ENCODE results near the gene FIGLA.
"Not testable (repeated sequence)": the region's sequence is repeated elsewhere in the genome, so short reads cannot be mapped to it uniquely, and the experiment has no call there.

Gene FIGLA

GRCh38 chr2:70743677-70744076 lies 46.8 kb downstream of the FIGLA start:
- DNase-seq = no peak

DNA sequence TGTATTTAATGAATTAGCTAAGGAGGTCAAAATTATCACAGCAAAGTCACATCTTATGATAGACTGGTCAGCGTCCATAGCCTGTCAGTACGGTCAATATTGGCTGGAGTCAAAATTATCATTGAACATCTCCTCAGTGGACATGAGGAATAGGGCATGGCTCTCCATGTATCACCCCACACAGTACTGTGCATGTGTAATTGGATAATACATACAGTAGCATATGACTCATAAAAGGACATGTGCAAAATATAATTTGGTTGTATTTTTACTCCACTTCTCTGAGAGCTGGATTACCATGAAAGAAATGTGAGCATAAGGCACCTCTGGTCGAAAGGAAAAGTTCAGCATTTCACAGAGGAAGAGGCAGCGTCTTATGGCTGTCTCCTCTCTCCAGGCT lies 47.4 kb downstream of the FIGLA start:
- no peak for DNase-seq

DNA sequence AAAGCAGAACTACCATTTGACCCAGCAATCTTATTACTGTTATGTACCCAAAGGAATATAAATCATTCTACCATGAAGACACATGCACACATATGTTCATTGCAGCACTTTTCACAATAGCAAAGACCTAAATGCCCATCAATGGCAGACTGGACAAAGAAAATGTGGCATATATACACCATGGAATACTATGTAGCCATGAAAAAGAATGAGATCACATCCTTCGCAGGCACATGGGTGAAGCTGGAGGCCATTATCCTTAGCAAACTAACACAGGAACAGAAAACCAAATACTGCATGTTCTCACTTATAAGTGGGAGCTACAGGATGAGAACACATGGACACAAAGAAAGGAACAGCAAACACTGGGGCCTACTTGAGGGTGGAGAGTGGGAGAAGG lies 51.0 kb downstream of the FIGLA start:
- DNase-seq = not testable (repeated sequence)

- no peak for DNase-seq
Measured at GRCh38 chr2:70738159-70738558, 52.3 kb downstream of the FIGLA start.

DNA sequence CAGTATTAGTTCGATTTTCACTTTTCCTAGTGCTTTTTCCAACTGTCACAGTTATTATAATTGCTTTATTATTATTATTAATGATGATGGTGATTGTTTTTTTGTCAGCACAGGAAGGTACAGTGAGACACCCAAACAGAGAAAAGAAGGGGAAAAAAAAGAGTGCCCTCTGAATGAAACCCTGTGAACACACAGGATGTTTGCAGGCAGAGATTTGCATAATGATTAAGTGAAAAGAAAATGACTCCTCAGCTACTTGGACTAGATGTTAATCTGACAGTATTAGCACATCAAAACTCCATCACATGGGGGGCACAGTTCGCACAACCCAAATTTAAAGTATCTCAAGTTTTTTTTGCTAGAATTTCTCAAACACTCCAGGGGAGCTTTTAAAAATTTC lies 55.4 kb downstream of the FIGLA start:
- DNase-seq = no peak

GRCh38 chr2:70733646-70734180 lies 56.7 kb downstream of the FIGLA start:
- DNase-seq = no peak

GRCh38 chr2:70732766-70733645 lies 57.4 kb downstream of the FIGLA start:
- DNase-seq = no peak

GRCh38 chr2:70730730-70731129 lies 59.7 kb downstream of the FIGLA start:
- DNase-seq = no peak

- no peak for DNase-seq
Measured at GRCh38 chr2:70729647-70730046, 60.8 kb downstream of the FIGLA start.

GRCh38 chr2:70728128-70728527 lies 62.3 kb downstream of the FIGLA start:
- DNase-seq = no peak
